ENCODE results near the gene HCN4.

GRCh38 chr15:73313861-73314260 lies 54.9 kb downstream of the HCN4 start:
- TF ChIP-seq EZH2 (IDR thresholded peaks at IDR 0.05) (no peak), POLR2AphosphoS5 (IDR thresholded peaks at IDR 0.05; ENCODE audit: borderline replicate concordance, low read depth, low read length) (no peak)
